Muscle of arm (tissue), 14 donors: ENCODE data around the gene KRTAP19-6. TPM values are rescaled to one million over a fixed set of nuclear protein-coding genes. Genes with fewer than 3 reads are reported as not detected.
A peak's percentile ranks its signal among the peaks of the same experiment; 100 is the strongest.
"Not testable (repeated sequence)": the region's sequence is repeated elsewhere in the genome, so short reads cannot be mapped to it uniquely, and the experiment has no call there.

Source experiments
- DNase-seq: peaks from one replicate; pipeline ENCODE4 v3.0.0-alpha.2; 2013
- long read RNA-seq, 11 donors: transcript quantifications; one replicate each; lab custom pipeline, GENCODE V29; 2026
- polyA plus RNA-seq, 12 donors: library from polyadenylated mRNA; unstranded; fragments of 120-200 nt; gene quantifications; one replicate each; pipeline ENCODE4 v1.2.1, GENCODE V29; 2013; ENCODE audit not compliant: insufficient read length in 12 of 12

KRTAP19-6 gene
- not detected for polyA plus RNA-seq
- long read RNA-seq, donor 1: 0 reads
- long read RNA-seq, donor 2: 0 reads
- long read RNA-seq, donor 3: 0 reads
- long read RNA-seq, donor 4: 0 reads
- long read RNA-seq, donor 5: 0 reads
- long read RNA-seq, donor 6: 0 reads
- long read RNA-seq, donor 7: 0 reads
- long read RNA-seq, donor 8: 0 reads
- long read RNA-seq, donor 9: 0 reads
- long read RNA-seq, donor 10: 0 reads
- long read RNA-seq, donor 11: 0 reads

- DNase-seq: no peak
Observed at GRCh38 chr21:30541764-30542163, at the start of gene KRTAP19-6. TSS of gene KRTAP19-6 (minus strand) at chr21:30541864. CDS start at chr21:30541833, 31 bp downstream.

GRCh38 chr21:30590297-30590696, 48.6 kb upstream of the KRTAP19-6 start, which contains the start of gene KRTAP22-2:
TSS of gene KRTAP22-2 (minus strand) at chr21:30590397.
- DNase-seq: no peak

- no peak for DNase-seq
Observed at GRCh38 chr21:30582870-30583269, 41.2 kb upstream of the KRTAP19-6 start.

GRCh38 chr21:30580132-30580531, 38.5 kb upstream of the KRTAP19-6 start:
- no peak for DNase-seq

GRCh38 chr21:30579346-30579745, 37.7 kb upstream of the KRTAP19-6 start:
- peak; percentile 43 for DNase-seq

GRCh38 chr21:30577766-30578165, 36.1 kb upstream of the KRTAP19-6 start:
- no peak for DNase-seq

- no peak for DNase-seq
Observed at GRCh38 chr21:30567617-30568016, 26.0 kb upstream of the KRTAP19-6 start.

GRCh38 chr21:30563630-30564029, 22.0 kb upstream of the KRTAP19-6 start:
- DNase-seq: no peak

- no peak for DNase-seq
Observed at GRCh38 chr21:30563072-30563471, 21.4 kb upstream of the KRTAP19-6 start.

GRCh38 chr21:30561957-30562356, 20.3 kb upstream of the KRTAP19-6 start:
- DNase-seq: no peak

- no peak for DNase-seq
Observed at GRCh38 chr21:30561264-30561895, 19.7 kb upstream of the KRTAP19-6 start, which contains the start of gene KRTAP19-7. TSS of gene KRTAP19-7 (minus strand) at chr21:30561314. CDS start at chr21:30561289, 25 bp downstream.

- no peak for DNase-seq
Observed at GRCh38 chr21:30555095-30555494, 13.4 kb upstream of the KRTAP19-6 start.

- no peak for DNase-seq
Observed at GRCh38 chr21:30552782-30553181, 11.1 kb upstream of the KRTAP19-6 start.

- DNase-seq: no peak
Observed at GRCh38 chr21:30518876-30519275, 22.8 kb downstream of the KRTAP19-6 start.

- no peak for DNase-seq
Observed at GRCh38 chr21:30515681-30516080, 26.0 kb downstream of the KRTAP19-6 start.

GRCh38 chr21:30505621-30506205, 36.0 kb downstream of the KRTAP19-6 start:
- DNase-seq: not testable (repeated sequence)

- no peak for DNase-seq
Observed at GRCh38 chr21:30502041-30502440, 39.6 kb downstream of the KRTAP19-6 start, which contains the start of gene KRTAP19-5. TSS of gene KRTAP19-5 (minus strand) at chr21:30502141. CDS start at chr21:30502090, 51 bp downstream.

- DNase-seq: no peak
Observed at GRCh38 chr21:30497065-30497464, 44.6 kb downstream of the KRTAP19-6 start, which contains the start of gene KRTAP19-4. TSS of gene KRTAP19-4 (minus strand) at chr21:30497165. CDS start at chr21:30497110, 55 bp downstream.

- DNase-seq: no peak
Observed at GRCh38 chr21:30491963-30492428, 49.7 kb downstream of the KRTAP19-6 start, which contains the start of gene KRTAP19-3. TSS of gene KRTAP19-3 (minus strand) at chr21:30492013. CDS start at chr21:30491957, 56 bp downstream.
